GM03348 (cell line): ENCODE data around the gene SLC38A1.

Experiments
- DNase-seq: peaks from one replicate; pipeline ENCODE4 v3.0.0; 2012; ENCODE audit warnings: low spot score

The SLC38A1 gene

GRCh38 chr12:46133751-46134150 lies 135.1 kb downstream of the SLC38A1 start:
- DNase-seq = no peak
